GM12864 (cell line): ENCODE data around the gene RRN3.
"Not testable (repeated sequence)": the region's sequence is repeated elsewhere in the genome, so short reads cannot be mapped to it uniquely, and the experiment has no call there.

Experiments used
- DNase-seq: peaks from one replicate; pipeline ENCODE4 v3.0.0-alpha.2; 2011; ENCODE audit warnings: low read depth
- H3K4me3 ChIP-seq: 2 replicates; pipeline ENCODE4 v1.5.1; 2011; ENCODE audit warnings: mild to moderate bottlenecking, low read depth, low read length, control low read depth
- CTCF ChIP-seq: IDR thresholded peaks from 2 replicates; pipeline ENCODE4 v1.5.1; 2011; ENCODE audit warnings: low read depth, mild to moderate bottlenecking, moderate library complexity, low read length, control low read depth, inconsistent platforms; ENCODE audit errors: missing control alignments

Gene RRN3

GRCh38 chr16:15093955-15094827 lies at the start of gene RRN3:
Gene RRN3, minus strand, starts transcription at chr16:15094272. Its CDS starts 39 bp downstream, at chr16:15094233.
- DNase-seq = peak; percentile 69
- H3K4me3 ChIP-seq = peak within 1 kb of the TSS; percentile 73

- H3K4me3 ChIP-seq, DNase-seq: not testable (repeated sequence)
Observed at GRCh38 chr16:15143601-15144091, 49.6 kb upstream of the RRN3 start.

GRCh38 chr16:15142891-15143600 lies 49.0 kb upstream of the RRN3 start:
- not testable (repeated sequence) for DNase-seq, H3K4me3 ChIP-seq

GRCh38 chr16:15142107-15142890 lies 48.2 kb upstream of the RRN3 start:
- DNase-seq = not testable (repeated sequence)

GRCh38 chr16:15141586-15141985 lies 47.5 kb upstream of the RRN3 start:
- H3K4me3 ChIP-seq = no peak overlapping the region
- TF ChIP-seq CTCF = no peak
- DNase-seq = no peak

More at GRCh38 chr16:15142107-15142890, 48.2 kb upstream of the RRN3 start:
- H3K4me3 ChIP-seq = not testable (repeated sequence)

GRCh38 chr16:15140444-15141365 lies 46.6 kb upstream of the RRN3 start:
- not testable (repeated sequence) for H3K4me3 ChIP-seq, DNase-seq

- not testable (repeated sequence) for H3K4me3 ChIP-seq, DNase-seq
Observed at GRCh38 chr16:15137514-15137913, 43.4 kb upstream of the RRN3 start.

- DNase-seq, H3K4me3 ChIP-seq: not testable (repeated sequence)
Observed at GRCh38 chr16:15135483-15136360, 41.6 kb upstream of the RRN3 start.

- DNase-seq, H3K4me3 ChIP-seq: not testable (repeated sequence)
Observed at GRCh38 chr16:15134752-15135482, 40.8 kb upstream of the RRN3 start.

- H3K4me3 ChIP-seq = not testable (repeated sequence)
Observed at GRCh38 chr16:15133554-15133953, 39.5 kb upstream of the RRN3 start.

GRCh38 chr16:15132719-15133428 lies 38.8 kb upstream of the RRN3 start:
- not testable (repeated sequence) for DNase-seq, H3K4me3 ChIP-seq

More at GRCh38 chr16:15133554-15133953, 39.5 kb upstream of the RRN3 start:
- not testable (repeated sequence) for DNase-seq

- not testable (repeated sequence) for DNase-seq, H3K4me3 ChIP-seq
Observed at GRCh38 chr16:15130943-15131700, 37.0 kb upstream of the RRN3 start.

GRCh38 chr16:15130256-15130932 lies 36.3 kb upstream of the RRN3 start:
- not testable (repeated sequence) for DNase-seq, H3K4me3 ChIP-seq
